Right lobe of liver (tissue), 4 donors: ENCODE data around the gene DCBLD2.

Experiments used
- POLR2A ChIP-seq: fragments of 450-650 bp; IDR thresholded peaks from one replicate; pipeline ENCODE4 v1.6.1; 2017; ENCODE audit warnings: antibody characterized with exemption, mild to moderate bottlenecking
- TF ChIP-seq, protein P1 (sequence below), 4 donors: fragments of 200-600 bp in 3 of 4; fragments of 450-650 bp in 1 of 4; IDR thresholded peaks; one replicate each; pipeline versions ENCODE4 v1.5.1 to v1.8.0; 2016 to 2022; ENCODE audit warnings: antibody characterized with exemption in 4 of 4, mild to moderate bottlenecking in 2 of 4
- donor health status: DM: no; HTN: no; CAD: no.
- donor health status: DM: no; HTN: no; CAD: no.
- donor health status: DM: no; HTN: yes; CAD: no.

DNA sequence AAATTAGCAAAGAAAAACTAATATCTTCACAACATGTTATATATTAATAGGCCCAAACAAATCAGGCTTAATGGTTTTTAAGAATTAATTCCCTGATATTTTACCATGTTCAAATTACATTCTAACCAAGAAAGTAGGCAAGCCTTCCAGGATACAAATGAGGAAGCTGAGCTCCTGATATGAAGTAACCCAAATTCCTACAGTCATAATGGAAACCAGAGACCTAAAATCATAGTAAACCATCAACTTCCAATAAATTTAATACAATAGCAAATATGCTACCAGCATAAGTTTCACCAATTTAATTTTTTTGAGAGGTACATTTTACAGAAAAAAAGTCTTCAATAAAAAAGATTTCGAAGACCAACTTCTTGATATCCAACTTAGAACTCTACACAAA is 3.8 kb downstream of the DCBLD2 start:
- TF ChIP-seq, protein P1, sequence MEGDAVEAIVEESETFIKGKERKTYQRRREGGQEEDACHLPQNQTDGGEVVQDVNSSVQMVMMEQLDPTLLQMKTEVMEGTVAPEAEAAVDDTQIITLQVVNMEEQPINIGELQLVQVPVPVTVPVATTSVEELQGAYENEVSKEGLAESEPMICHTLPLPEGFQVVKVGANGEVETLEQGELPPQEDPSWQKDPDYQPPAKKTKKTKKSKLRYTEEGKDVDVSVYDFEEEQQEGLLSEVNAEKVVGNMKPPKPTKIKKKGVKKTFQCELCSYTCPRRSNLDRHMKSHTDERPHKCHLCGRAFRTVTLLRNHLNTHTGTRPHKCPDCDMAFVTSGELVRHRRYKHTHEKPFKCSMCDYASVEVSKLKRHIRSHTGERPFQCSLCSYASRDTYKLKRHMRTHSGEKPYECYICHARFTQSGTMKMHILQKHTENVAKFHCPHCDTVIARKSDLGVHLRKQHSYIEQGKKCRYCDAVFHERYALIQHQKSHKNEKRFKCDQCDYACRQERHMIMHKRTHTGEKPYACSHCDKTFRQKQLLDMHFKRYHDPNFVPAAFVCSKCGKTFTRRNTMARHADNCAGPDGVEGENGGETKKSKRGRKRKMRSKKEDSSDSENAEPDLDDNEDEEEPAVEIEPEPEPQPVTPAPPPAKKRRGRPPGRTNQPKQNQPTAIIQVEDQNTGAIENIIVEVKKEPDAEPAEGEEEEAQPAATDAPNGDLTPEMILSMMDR (IDR thresholded peaks at IDR 0.05): no peak
- no peak for TF ChIP-seq POLR2A
